NCI-H1930 (cell line): ENCODE results near the gene PXN.
"Not testable (repeated sequence)": the region's sequence is repeated elsewhere in the genome, so short reads cannot be mapped to it uniquely, and the experiment has no call there.

Experiments
- DNase-seq, 2 experiments: peaks; one replicate each; lab custom pipeline; 2025; lab: John Stamatoyannopoulos, UW

PXN gene

GRCh38 chr12:120262852-120263747, 2.4 kb downstream of the PXN start:
- DNase-seq = no peak

- no peak for DNase-seq
Observed at GRCh38 chr12:120261951-120262851, 3.3 kb downstream of the PXN start.

DNA sequence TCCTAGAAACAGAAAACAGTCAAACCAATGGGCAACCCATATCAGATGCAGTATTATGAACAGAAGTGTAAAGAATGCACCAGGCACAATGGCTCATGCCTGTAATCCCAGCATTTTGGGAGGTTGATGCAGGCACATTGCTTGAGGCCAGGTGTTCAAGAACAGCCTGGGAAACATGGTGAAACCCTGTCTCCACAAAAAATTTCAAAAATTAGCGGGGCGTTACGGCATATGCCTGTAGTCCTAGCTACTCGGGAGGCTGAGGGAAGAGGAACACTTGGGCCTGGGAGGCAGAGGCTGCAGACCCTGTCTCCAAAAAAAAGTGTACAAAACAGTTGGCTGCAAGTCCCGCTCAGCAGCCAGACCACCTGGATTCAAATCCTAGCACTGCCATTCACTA, 4.9 kb downstream of the PXN start:
- DNase-seq = no peak

- DNase-seq = no peak
Observed at GRCh38 chr12:120259418-120260202, 5.9 kb downstream of the PXN start.

DNA sequence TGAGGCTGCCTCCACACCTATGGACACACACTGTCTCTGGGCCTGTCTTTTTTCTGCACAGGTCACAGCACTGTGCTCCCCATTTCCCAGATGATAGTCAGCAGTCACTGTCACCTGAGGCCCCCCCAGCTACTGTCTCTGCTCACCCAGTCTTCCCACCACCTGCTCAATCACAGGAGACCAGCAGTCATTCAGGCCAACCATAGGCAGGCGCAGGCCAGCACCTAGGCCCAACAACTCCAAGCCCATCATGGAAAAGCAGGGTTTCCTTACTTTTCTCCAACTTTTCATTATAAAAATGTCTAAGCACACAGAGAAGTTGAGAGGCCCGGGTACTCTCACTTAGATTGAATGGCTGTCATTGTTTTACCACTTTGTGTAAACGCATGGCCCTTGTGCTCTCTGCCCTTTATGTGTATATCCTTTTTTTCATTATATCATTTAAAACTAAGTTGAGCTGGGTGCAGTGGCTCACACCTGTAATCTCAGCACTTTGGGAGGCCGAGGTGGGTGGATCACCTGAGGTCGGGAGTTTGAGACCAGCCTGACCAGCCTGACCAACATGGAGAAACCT, 7.1 kb downstream of the PXN start:
- DNase-seq = no peak

DNA sequence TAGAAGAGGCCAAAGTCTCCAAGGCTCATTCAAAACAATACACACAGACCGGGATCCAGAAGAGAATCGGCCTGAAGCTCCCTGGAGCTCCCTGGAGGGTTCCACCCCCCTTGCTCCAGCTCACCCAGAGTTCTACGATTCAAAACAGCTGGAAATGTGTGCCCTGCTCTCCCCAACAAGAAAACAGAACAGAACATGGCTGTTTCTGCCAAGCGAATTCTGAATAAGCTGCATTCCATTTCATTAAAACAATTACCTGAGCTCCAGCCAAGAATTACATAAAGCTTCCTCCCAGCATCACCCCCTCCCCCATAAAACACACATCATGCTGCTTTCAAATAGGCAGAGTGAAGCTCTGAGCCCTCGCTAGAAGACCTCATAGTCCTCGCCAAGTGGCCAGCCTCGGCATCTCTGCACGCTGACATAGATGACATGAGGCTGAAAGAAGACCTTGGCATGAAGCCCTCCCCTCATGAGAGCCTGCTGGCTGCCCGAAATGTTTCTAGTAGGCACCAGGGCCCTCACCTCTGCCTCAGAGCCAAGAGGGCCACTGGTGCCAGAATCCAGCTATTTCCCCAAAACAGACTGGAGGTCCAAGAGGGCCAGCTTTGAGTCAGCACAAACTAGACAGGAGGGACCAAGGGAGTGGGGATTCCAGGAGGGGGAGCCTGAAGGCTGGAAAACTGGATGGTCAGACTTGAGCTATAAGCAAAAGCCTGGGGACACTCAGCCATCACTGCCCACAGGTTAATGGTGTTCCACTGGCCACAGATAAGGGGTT, 8.3 kb downstream of the PXN start:
- no peak for DNase-seq

DNA sequence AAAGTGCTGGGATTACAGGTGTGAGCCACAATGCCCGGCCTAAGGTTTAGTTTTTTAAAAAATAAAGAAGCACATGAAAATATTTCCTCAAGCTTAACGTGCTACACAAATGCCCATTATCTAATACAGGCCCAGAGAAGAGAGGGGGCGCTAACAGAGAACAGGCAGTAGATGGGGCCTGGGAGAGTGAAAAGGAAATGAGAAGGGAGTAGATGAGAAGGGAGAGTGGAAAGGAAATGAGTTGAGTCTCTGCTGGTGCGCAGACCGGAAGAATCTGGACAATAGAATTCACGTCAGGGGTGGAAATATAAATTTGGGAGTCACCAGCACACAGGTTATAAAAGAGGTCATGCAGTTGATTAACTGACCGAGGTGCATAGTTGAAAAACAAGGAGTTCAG, 10.7 kb downstream of the PXN start:
- DNase-seq = no peak

- not testable (repeated sequence) for DNase-seq
Observed at GRCh38 chr12:120253313-120253712, 12.2 kb downstream of the PXN start.

GRCh38 chr12:120252071-120252906, 13.2 kb downstream of the PXN start:
- no peak for DNase-seq

DNA sequence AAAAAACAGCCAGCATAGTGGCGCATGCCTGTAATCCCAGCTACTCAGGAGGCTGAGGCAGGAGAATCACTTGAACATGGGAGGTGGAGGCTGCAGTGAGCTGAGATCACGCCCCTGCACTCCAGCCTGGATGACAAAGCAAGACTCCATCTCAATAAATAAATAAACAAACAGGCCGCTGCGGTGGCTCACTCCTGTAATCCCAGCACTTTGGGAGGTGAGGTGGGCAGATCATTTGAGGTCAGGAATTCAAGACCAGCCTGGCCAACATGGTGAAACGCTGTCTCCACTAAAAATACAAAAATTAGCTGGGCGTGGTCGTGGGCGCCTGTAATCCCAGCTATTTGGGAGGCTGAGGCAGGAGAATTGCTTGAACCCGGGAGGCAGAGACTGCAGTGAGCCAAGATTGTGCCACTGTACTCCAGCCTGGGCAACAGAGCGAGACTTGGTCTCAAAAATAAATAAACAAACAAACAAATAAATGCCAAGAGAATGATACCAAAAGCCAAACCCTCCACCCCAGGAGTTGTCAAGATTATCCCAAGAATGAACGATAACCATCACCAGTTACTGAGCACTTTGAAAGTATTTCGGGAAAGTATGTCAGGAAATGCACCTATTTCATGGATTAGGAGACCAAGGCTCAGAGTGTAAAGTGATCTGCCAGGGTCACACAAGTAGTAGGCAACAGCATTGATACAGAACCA, 14.0 kb downstream of the PXN start:
- not testable (repeated sequence) for DNase-seq

DNA sequence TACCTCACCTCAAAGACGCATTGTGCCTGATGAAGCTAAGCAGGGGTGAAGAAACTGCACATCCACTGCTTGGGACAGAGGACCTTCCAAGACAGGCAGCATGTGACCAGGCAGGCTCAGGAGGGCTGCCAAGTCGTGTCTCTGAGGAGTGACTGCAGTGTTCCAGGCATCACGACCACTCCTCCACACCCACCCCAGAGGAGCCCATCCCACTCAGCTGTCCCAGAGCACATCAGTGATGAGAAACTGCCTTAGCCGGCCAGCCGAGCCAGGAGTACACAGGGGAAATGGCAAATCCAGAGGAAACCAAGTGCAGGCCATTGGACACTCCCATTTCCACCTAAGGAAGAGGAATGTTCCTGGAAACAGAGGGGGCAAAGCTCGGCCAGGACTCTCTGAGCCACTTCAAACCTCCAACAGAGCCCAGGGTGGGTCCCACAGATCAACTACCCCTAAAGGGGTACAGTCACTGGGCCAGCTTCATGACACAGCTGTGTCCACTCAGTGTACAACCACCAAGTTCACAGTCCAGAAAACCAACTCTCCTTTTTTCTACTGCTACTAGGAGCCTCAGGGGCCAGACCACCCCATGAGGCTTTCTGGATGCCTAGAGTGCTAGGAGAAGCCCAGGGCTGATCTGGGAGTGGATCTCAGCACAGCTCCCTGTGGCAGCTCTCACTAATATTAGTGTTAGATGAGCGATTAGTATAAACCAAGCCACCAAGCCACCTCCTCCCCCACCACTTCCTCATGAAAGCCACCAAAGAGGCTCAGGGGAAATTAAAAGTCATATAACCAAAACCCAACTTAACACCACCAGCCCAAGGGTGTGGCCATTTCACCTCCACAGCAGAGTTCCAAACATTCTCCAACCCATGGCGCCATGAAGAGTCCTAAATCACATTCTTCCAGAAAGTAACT, 15.4 kb downstream of the PXN start:
- no peak for DNase-seq

DNA sequence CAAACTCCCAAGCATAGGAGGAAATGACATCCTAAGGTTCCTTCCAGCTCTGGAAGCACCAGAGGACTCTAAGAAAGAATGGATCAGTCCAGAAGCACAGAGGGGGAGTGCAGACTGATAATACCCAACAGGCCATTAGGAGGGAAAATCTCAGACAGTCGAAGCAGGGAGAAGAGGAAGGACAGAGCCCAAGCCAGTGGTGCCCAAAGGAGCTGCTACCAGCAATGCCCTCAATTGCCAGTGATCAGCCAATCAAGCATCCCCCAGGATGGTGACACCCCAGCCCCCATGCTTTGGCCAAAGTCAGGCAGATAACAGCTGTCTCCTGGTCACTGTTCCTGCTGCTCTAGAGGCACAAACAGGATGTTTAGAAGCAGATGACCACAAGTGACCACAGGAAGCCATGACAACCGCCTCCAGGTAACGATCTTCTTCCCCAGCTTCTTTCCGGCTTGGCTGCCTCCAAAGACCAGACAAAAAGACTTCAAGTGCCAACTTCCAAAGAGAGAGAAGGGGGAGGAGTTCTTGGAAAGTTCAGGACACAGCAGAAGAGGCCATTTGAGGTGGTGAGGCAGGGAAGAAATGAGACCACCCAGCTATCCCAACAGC, 16.2 kb downstream of the PXN start:
- DNase-seq = no peak

DNA sequence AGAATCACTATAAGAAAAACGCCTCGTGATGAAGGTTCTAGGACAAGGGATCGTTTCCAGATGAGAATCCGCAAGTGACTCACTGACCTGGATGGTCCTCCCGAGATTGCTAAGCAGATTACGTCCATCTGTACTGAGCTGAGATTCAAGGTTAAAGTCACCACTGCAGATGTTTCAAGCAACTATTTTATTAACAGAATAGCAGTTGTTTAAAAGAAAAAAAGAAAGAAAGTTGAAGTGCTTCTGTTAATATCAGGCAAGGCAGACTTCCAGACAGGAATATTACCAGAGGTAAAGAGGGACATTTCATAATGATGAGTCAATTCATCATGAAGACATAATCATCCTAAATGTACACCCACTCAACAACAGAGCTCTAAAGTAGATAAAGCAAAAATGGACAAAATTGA, 17.9 kb downstream of the PXN start:
- DNase-seq = no peak

- no peak for DNase-seq
Observed at GRCh38 chr12:120247183-120247582, 18.3 kb downstream of the PXN start.

DNA sequence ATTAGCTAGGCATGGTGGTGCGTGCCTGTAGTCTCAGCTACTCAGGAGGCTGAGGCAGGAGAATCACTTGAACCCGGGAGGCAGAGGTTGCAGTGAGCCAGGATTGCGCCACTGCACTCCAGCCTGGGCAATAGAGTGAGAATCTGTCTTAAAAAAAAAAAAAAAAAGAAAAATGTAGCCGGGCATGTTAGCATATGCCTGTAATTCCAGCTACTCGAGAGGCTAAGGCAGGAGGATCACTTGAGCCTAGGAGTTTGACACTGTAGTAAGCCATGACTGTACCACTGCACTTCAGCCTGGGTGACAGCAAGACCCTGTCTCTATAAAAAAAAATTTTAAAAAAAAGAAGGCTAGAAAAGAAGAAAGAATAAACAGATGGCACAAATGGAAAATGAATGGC, 18.8 kb downstream of the PXN start:
- DNase-seq = not testable (repeated sequence)

- DNase-seq = no peak
Observed at GRCh38 chr12:120242971-120243699, 22.4 kb downstream of the PXN start.

- no peak for DNase-seq
Observed at GRCh38 chr12:120242275-120242799, 23.2 kb downstream of the PXN start.
